Spleen (tissue), 11 donors: ENCODE measurements around the gene WBP4. TPM values are rescaled to one million over a fixed set of nuclear protein-coding genes. Genes with fewer than 3 reads are reported as not detected.
"Not testable (repeated sequence)": the region's sequence is repeated elsewhere in the genome, so short reads cannot be mapped to it uniquely, and the experiment has no call there.

Source experiments
- DNase-seq: peaks from one replicate; pipeline ENCODE4 v3.0.0-alpha.2; 2020
- H3K27ac ChIP-seq, 8 donors: fragments of 200-600 bp; sonication (generic) in 7 of 8; 1 replicate in 4 of 8; 2 replicates in 4 of 8; pipeline versions ENCODE4 v1.5.0 to v1.8.0; 2016 to 2021; ENCODE audit warnings: inconsistent platforms in 4 of 8, mild to moderate bottlenecking in 4 of 8, moderate library complexity in 1 of 8
- H3K27me3 ChIP-seq, 7 donors: fragments of 200-600 bp; sonication (generic) in 6 of 7; replicated peaks in 1 of 7; 1 replicate in 4 of 7; 2 replicates in 3 of 7; pipeline versions ENCODE4 v1.5.0 to v1.8.0; 2016 to 2021; ENCODE audit warnings: inconsistent platforms in 3 of 7, mild to moderate bottlenecking in 1 of 7
- H3K36me3 ChIP-seq, 6 donors: fragments of 200-600 bp; sonication (generic) in 5 of 6; 1 replicate in 4 of 6; 2 replicates in 2 of 6; pipeline versions ENCODE4 v1.5.0 to v1.8.0; 2016 to 2021; ENCODE audit warnings: inconsistent platforms in 2 of 6
- H3K4me1 ChIP-seq, 6 donors: fragments of 200-600 bp; sonication (generic) in 5 of 6; 1 replicate in 3 of 6; 2 replicates in 3 of 6; pipeline versions ENCODE4 v1.5.0 to v1.8.0; 2016 to 2021; ENCODE audit warnings: inconsistent platforms in 3 of 6
- H3K4me3 ChIP-seq, 8 donors: fragments of 200-600 bp; sonication (generic) in 7 of 8; 1 replicate in 4 of 8; 2 replicates in 4 of 8; pipeline versions ENCODE4 v1.5.0 to v1.8.0; 2016 to 2021; ENCODE audit warnings: inconsistent platforms in 4 of 8, mild to moderate bottlenecking in 4 of 8, moderate library complexity in 2 of 8
- H3K9me3 ChIP-seq, 8 donors: fragments of 200-600 bp; sonication (generic) in 7 of 8; 1 replicate in 4 of 8; 2 replicates in 4 of 8; pipeline versions ENCODE4 v1.5.0 to v1.8.0; 2016 to 2021; ENCODE audit warnings: inconsistent platforms in 4 of 8
- CTCF ChIP-seq, 11 experiments: fragments of 200-600 bp in 7 of 11; fragments of 450-650 bp in 4 of 11; sonication (generic) in 4 of 11; IDR thresholded peaks in 8 of 11; conservative IDR thresholded peaks in 3 of 11; 1 replicate in 7 of 11; 2 replicates in 4 of 11; pipeline versions ENCODE4 v1.4.0 to v1.8.0; 2016 to 2021; ENCODE audit warnings: antibody characterized with exemption in 11 of 11, inconsistent platforms in 4 of 11, mild to moderate bottlenecking in 1 of 11
- POLR2A ChIP-seq, 3 donors: fragments of 450-650 bp; IDR thresholded peaks; one replicate each; pipeline ENCODE4 v1.5.1; 2017; ENCODE audit warnings: antibody characterized with exemption in 3 of 3, mild to moderate bottlenecking in 1 of 3
- POLR2AphosphoS5 ChIP-seq, 3 donors: sonication (generic); formaldehyde crosslinking; IDR thresholded peaks; one replicate each; pipeline ENCODE4 v1.5.1; 2017; ENCODE audit warnings: antibody characterized with exemption in 3 of 3
- WGBS, 5 donors: extraction: QIAGEN DNeasy Blood & Tissue Kit in 3 of 5; methylation state at CpG; one replicate each; pipeline versions ENCODE4 v1.1.5 to v1.1.7; 2013 to 2018; 5-methylcytosine and 5-hydroxymethylcytosine counted together
- intact Hi-C: fragments of 100-400 bp; cut with DNase I; formaldehyde crosslinking; loops from one replicate; pipeline ENCODE4 v1.15.0; 2023; ENCODE audit warnings: low total_unique reads
- polyA plus RNA-seq, 3 donors: library from polyadenylated mRNA; stranded (reverse); fragments of 200-250 nt; gene quantifications; one replicate each; pipeline ENCODE4 v1.2.1, GENCODE V29; 2013
- total RNA-seq, 7 donors: library from RNA; depleted of rRNA in 3 of 7; stranded (reverse); fragments of >200 nt in 3 of 7; fragmentation: NEBNext Ultra II Directional in 4 of 7; extraction: Animal tissue kit (Norgen Biotek cat#: 25700) in 4 of 7; gene quantifications; one replicate each; pipeline versions ENCODE4 v1.1.0 to v1.2.1, GENCODE V29; 2016 to 2021
- donor health status: healthy with polysubstance abuse.
- donor health status: DM: no; HTN: no; CAD: no; lungs with moderate emphysema.
- donor health status: DM: no; HTN: no; CAD: no.
- donor health status: Bipolar disorder and iron deficiency.
- donor health status: healthy.
- donor health status: DM: no; HTN: no; CAD: no.
- donor health status: DM: yes; HTN: yes; CAD: no.

WBP4 gene
- total and polyA plus RNA-seq, 10 donors, result 7.0 to 9.2 (median 8.4) TPM

GRCh38 chr13:41077475-41077874 is 16.2 kb downstream of the WBP4 start:
- intact Hi-C loops, result loop anchor here (5.0 to 10.0 kb wide), 2 partner anchors 47 to 145 kb away; no protein-coding TSS in a partner anchor
- H3K36me3 ChIP-seq, result peaks cover 0 to 99% (median 74%) of the 10 kb centered on the region in 6 donors
- H3K9me3 ChIP-seq, result no peaks in the 10 kb centered on the region
- H3K4me3 ChIP-seq, result no peak overlapping the region
- H3K27ac ChIP-seq, result no peak overlapping the region
- H3K4me1 ChIP-seq, result peaks cover 0 to 7% (median 0%) of the 10 kb centered on the region in 6 donors
- DNase-seq, result no peak
- 74 to 90% (median 87%) methylated on average over 3 of the region's 3 CpGs for WGBS, 5 donors
- TF ChIP-seq POLR2A (IDR thresholded peaks at IDR 0.05) (no peak), POLR2AphosphoS5 (IDR thresholded peaks at IDR 0.05) (no peak), CTCF (IDR thresholded peaks at IDR 0.05 in 8 of 11, conservative IDR thresholded peaks at IDR 0.05 in 3 of 11) (no peak)
- H3K27me3 ChIP-seq, result no peaks in the 10 kb centered on the region

- no peaks in the 10 kb centered on the region for H3K27me3 ChIP-seq
- H3K4me1 ChIP-seq, result peaks cover 0 to 3% (median 0%) of the 10 kb centered on the region in 6 donors
- H3K36me3 ChIP-seq, result peaks cover 0 to 96% (median 61%) of the 10 kb centered on the region in 6 donors
- intact Hi-C loops, result loop anchor here (5.0 to 10.0 kb wide), 2 partner anchors 45 to 143 kb away; no protein-coding TSS in a partner anchor
- H3K9me3 ChIP-seq, result no peaks in the 10 kb centered on the region
- DNase-seq, result no peak
- no peak overlapping the region for H3K4me3 ChIP-seq
- 97 to 99% (median 98%) methylated on average over 4 of the region's 4 CpGs for WGBS, 5 donors
- no peak overlapping the region for H3K27ac ChIP-seq
- TF ChIP-seq POLR2A (IDR thresholded peaks at IDR 0.05) (no peak), CTCF (IDR thresholded peaks at IDR 0.05 in 8 of 11, conservative IDR thresholded peaks at IDR 0.05 in 3 of 11) (no peak), POLR2AphosphoS5 (IDR thresholded peaks at IDR 0.05) (no peak)
Measured at GRCh38 chr13:41079725-41080124, 18.4 kb downstream of the WBP4 start.

- Histone ChIP-seq H3K4me3 (no peak overlapping the region), H3K27me3 (no peaks in the 10 kb centered on the region), H3K9me3 (no peaks in the 10 kb centered on the region), H3K4me1 (no peaks in the 10 kb centered on the region), H3K36me3 (peaks cover 0 to 51% (median 26%) of the 10 kb centered on the region in 6 donors), H3K27ac (no peak overlapping the region)
- TF ChIP-seq POLR2A (IDR thresholded peaks at IDR 0.05) (no peak), POLR2AphosphoS5 (IDR thresholded peaks at IDR 0.05) (no peak), CTCF (IDR thresholded peaks at IDR 0.05 in 8 of 11, conservative IDR thresholded peaks at IDR 0.05 in 3 of 11) (no peak)
- 37 to 66% (median 55%) methylated on average over 2 of the region's 2 CpGs for WGBS, 5 donors
- intact Hi-C loops, result no loop called here
- DNase-seq, result no peak
Measured at GRCh38 chr13:41085961-41086585, 24.8 kb downstream of the WBP4 start.

- H3K4me1 ChIP-seq, H3K27me3 ChIP-seq, H3K4me3 ChIP-seq, intact Hi-C loops, H3K36me3 ChIP-seq, H3K27ac ChIP-seq, H3K9me3 ChIP-seq, DNase-seq: not testable (repeated sequence)
- 95 to 100% (median 96%) methylated on average over 2 of the region's 2 CpGs for WGBS, 5 donors
Measured at GRCh38 chr13:41095681-41096080, 34.4 kb downstream of the WBP4 start.
